ENCODE measurements around the gene MAD1L1. TPM values are rescaled to one million over a fixed set of nuclear protein-coding genes. Genes with fewer than 3 reads are reported as not detected.

Gene MAD1L1
- polyA plus RNA-seq, 1 experiment = 32.0 TPM

GRCh38 chr7:1964211-1964912 is 268.4 kb downstream of the MAD1L1 start:
- Histone ChIP-seq H3K36me3 (ENCODE audit: control insufficient read depth, insufficient read depth, low read length) (no peaks in the 10 kb centered on the region), H3K4me3 (ENCODE audit: low read depth, low read length) (no peak overlapping the region), H3K27me3 (ENCODE audit: control insufficient read depth, insufficient read depth, low read length) (no peaks in the 10 kb centered on the region)
- TF ChIP-seq CTCF (IDR thresholded peaks at IDR 0.05; ENCODE audit: insufficient read depth, low read depth, low read length) = no peak
- POLR2A ChIA-PET = no interaction called here
- DNase-seq (ENCODE audit: low read depth) = no peak
- CTCF ChIA-PET = no interaction called here

DNA sequence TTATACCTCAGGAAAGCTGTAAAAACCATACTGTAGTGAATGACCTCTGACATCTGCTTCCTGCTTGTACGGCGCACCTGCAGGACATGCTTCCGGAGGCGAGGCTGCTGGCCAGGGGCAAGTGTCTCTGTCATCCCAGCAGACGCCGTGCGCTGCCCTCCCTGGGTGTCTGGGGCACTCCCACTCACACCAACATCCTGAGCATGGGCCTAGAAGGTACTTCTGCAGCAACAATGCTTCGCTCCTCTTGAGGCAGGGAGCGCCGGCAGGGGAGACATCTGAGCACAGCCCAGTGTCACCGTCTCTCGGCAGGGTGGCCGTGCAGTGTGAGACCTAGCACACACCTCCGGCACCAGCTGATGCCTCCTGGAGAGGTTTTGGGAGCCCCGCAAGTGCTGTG is 269.2 kb downstream of the MAD1L1 start:
- DNase-seq (ENCODE audit: low read depth) = no peak
- TF ChIP-seq CTCF (IDR thresholded peaks at IDR 0.05; ENCODE audit: insufficient read depth, low read depth, low read length) = no peak
- ChIA-PET POLR2A (no interaction called here), CTCF (no interaction called here)
- Histone ChIP-seq H3K4me3 (ENCODE audit: low read depth, low read length) (no peak overlapping the region), H3K36me3 (ENCODE audit: control insufficient read depth, insufficient read depth, low read length) (no peaks in the 10 kb centered on the region), H3K27me3 (ENCODE audit: control insufficient read depth, insufficient read depth, low read length) (no peaks in the 10 kb centered on the region)

DNA sequence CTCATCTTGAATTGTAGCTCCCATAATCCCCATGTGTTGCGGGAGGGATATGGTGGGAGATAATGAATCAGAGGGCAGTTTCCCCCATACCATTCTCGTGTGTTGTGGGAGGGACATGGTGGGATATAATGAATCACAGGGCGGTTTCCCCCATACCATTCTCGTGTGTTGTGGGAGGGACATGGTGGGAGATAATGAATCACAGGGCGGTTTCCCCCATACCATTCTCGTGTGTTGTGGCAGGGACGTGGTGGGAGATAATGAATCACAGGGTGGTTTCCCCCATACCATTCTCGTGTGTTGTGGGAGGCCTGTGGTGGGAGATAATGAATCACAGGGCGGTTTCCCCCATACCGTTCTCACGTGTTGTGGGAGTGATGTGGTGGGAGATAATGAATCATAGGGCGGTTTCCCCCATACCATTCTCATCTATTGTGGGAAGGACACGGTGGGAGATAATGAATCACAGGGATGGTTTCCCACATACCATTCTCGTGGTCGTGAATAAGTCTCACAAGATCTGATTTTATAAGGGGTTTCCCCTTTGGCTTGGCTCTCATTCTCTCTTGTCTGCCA is 271.0 kb downstream of the MAD1L1 start:
- ChIA-PET POLR2A (no interaction called here), CTCF (interaction anchor here (0.7 kb wide), 1 partner anchor 647 kb away, joined by 3 read pairs; no protein-coding TSS in a partner anchor)
- H3K27me3 ChIP-seq (ENCODE audit: control insufficient read depth, insufficient read depth, low read length) = no peaks in the 10 kb centered on the region
- DNase-seq (ENCODE audit: low read depth) = peak; percentile 76
- TF ChIP-seq CTCF (IDR thresholded peaks at IDR 0.05; ENCODE audit: insufficient read depth, low read depth, low read length) = no peak
- H3K4me3 ChIP-seq (ENCODE audit: low read depth, low read length) = no peak overlapping the region
- H3K36me3 ChIP-seq (ENCODE audit: control insufficient read depth, insufficient read depth, low read length) = peaks cover 3% of the 10 kb centered on the region; the same call in 1 of the 2 replicates

- POLR2A ChIA-PET = no interaction called here
- H3K27me3 ChIP-seq (ENCODE audit: control insufficient read depth, insufficient read depth, low read length) = no peaks in the 10 kb centered on the region
- DNase-seq (ENCODE audit: low read depth) = no peak
- H3K36me3 ChIP-seq (ENCODE audit: control insufficient read depth, insufficient read depth, low read length) = peaks cover 4% of the 10 kb centered on the region
- no peak for TF ChIP-seq CTCF (IDR thresholded peaks at IDR 0.05; ENCODE audit: insufficient read depth, low read depth, low read length)
- CTCF ChIA-PET = no interaction called here
- no peak overlapping the region for H3K4me3 ChIP-seq (ENCODE audit: low read depth, low read length)
Observed at GRCh38 chr7:1959305-1959704, 273.4 kb downstream of the MAD1L1 start.

DNA sequence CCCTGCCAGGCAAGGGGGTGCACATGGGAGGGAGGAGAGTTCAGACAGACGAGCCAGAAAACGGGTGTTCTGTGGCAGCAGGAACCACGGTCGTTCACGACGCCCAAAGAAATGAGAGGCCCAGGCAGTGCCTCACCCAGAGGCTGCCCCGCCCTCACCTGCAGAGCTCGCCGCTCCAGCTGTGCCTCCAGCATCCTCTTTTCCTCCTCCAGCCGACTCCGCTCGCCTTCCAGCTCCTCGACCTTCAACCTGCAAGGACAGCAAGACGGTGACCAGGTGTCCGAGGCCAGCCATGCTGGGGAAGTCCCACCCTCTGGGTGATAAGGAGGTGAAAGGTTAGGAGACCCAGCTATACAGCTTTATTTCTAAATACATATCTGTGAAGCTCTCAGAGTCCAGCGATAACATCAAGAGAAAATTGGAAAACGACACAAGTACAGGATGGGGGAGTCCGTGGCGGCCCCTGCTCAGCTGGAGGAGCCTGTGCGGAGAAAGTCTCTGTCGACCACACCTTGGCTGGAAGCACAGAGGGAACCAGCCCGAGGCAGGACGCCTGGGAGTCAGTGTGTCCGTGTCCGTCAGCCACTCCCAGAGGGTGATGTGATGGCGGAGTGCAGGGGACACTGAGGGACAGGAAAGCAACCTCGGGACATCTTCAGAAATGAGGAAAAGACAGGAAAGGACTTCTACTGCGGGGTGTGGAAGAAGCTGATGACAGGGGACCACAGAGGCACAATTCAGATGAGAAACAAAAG is 275.1 kb downstream of the MAD1L1 start:
- ChIA-PET POLR2A (no interaction called here), CTCF (interaction anchor here (0.6 to 1.4 kb wide), 2 partner anchors 35 to 140 kb away, joined by 3 to 4 read pairs; no protein-coding TSS in a partner anchor)
- Histone ChIP-seq H3K36me3 (ENCODE audit: control insufficient read depth, insufficient read depth, low read length) (peaks cover 4% of the 10 kb centered on the region), H3K27me3 (ENCODE audit: control insufficient read depth, insufficient read depth, low read length) (no peaks in the 10 kb centered on the region), H3K4me3 (ENCODE audit: low read depth, low read length) (no peak overlapping the region)
- no peak for DNase-seq (ENCODE audit: low read depth)
- TF ChIP-seq CTCF (IDR thresholded peaks at IDR 0.05; ENCODE audit: insufficient read depth, low read depth, low read length) = no peak
